K562 (cell line): ENCODE measurements around the gene PDZD2. TPM values are rescaled to one million over a fixed set of nuclear protein-coding genes. Genes with fewer than 3 reads are reported as not detected.

ENCODE experiments used
- ARNT ChIP-seq, 2 experiments: fragments of 450-650 bp; IDR thresholded peaks; 2 replicates each; pipeline ENCODE4 v1.6.1; 2016; ENCODE audit warnings: mild to moderate bottlenecking in 1 of 2
- CCAR2 ChIP-seq: fragments of 200-400 bp; formaldehyde crosslinking; IDR thresholded peaks from 2 replicates; pipeline ENCODE4 v1.6.1; 2017; ENCODE audit warnings: mild to moderate bottlenecking, low read depth, low read length
- CHD4 ChIP-seq: fragments of 200-600 bp; sonication (generic); IDR thresholded peaks from 3 replicates; pipeline ENCODE4 v1.6.1; 2012; ENCODE audit warnings: low read depth, mild to moderate bottlenecking, mixed read lengths, low read length, inconsistent platforms; ENCODE audit not compliant: insufficient read depth, insufficient replicate concordance, poor library complexity, severe bottlenecking
- CTBP1 ChIP-seq: fragments of 450-650 bp; IDR thresholded peaks from 2 replicates; pipeline ENCODE4 v1.6.1; 2016; ENCODE audit warnings: borderline replicate concordance
- ERF ChIP-seq: fragments of 450-650 bp; formaldehyde crosslinking; IDR thresholded peaks from 2 replicates; pipeline ENCODE4 v1.4.0; 2020; ENCODE audit warnings: mild to moderate bottlenecking, mixed read lengths
- FOSL1 ChIP-seq: fragments of 200-800 bp; sonication (Bioruptor generic); conservative IDR thresholded peaks from 2 replicates; pipeline ENCODE4 v1.6.1; 2016; ENCODE audit warnings: missing genetic modification characterization, missing compliant biosample characterization
- FOXA3 ChIP-seq, 2 experiments: fragments of 450-650 bp in 1 of 2; sonication (generic) in 1 of 2; formaldehyde crosslinking; IDR thresholded peaks in 1 of 2; conservative IDR thresholded peaks in 1 of 2; 2 replicates each; pipeline versions ENCODE4 v1.4.0 to v1.8.0; 2020 to 2022; ENCODE audit warnings: mild to moderate bottlenecking in 2 of 2, missing genetic modification reagents in 1 of 2
- HDAC6 ChIP-seq: IDR thresholded peaks from 2 replicates; pipeline ENCODE4 v1.6.1; 2012; ENCODE audit warnings: low read depth, mild to moderate bottlenecking, control low read depth, inconsistent platforms, low read length, moderate library complexity
- HSF4 ChIP-seq: fragments of 250-450 bp; sonication (Bioruptor Pico); IDR thresholded peaks from 2 replicates; pipeline ENCODE4 v2.1.2; 2022; ENCODE audit warnings: mild to moderate bottlenecking, moderate library complexity, borderline replicate concordance
- JUND ChIP-seq, 2 experiments: IDR thresholded peaks; 2 replicates in 1 of 2; 3 replicates in 1 of 2; pipeline ENCODE4 v1.6.1; 2011; ENCODE audit warnings: borderline replicate concordance in 2 of 2, low read depth in 2 of 2, low read length in 2 of 2, improper control_type of control experiment in 1 of 2, missing biosample characterization in 1 of 2, missing genetic modification characterization in 1 of 2, missing genetic modification reagents in 1 of 2
- KDM1A ChIP-seq, 2 experiments: fragments of 450-650 bp; IDR thresholded peaks; 2 replicates each; pipeline ENCODE4 v1.6.1; 2016; ENCODE audit warnings: mild to moderate bottlenecking in 2 of 2
- MAFF ChIP-seq: IDR thresholded peaks from 2 replicates; pipeline ENCODE4 v1.6.1; 2012; ENCODE audit warnings: low read length, improper control_type of control experiment
- MAZ ChIP-seq, 2 experiments: fragments of 450-650 bp in 1 of 2; sonication (generic) in 1 of 2; formaldehyde crosslinking; IDR thresholded peaks in 1 of 2; conservative IDR thresholded peaks in 1 of 2; 2 replicates each; pipeline versions ENCODE4 v1.4.0 to v1.5.0; 2020; ENCODE audit warnings: mild to moderate bottlenecking in 1 of 2, missing genetic modification reagents in 1 of 2
- MLX ChIP-seq, 2 experiments: fragments of 450-650 bp in 1 of 2; sonication (generic) in 1 of 2; formaldehyde crosslinking; conservative IDR thresholded peaks; 2 replicates each; pipeline versions ENCODE4 v1.4.0 to v1.8.1; 2020 to 2022; ENCODE audit warnings: mild to moderate bottlenecking in 1 of 2, missing genetic modification reagents in 1 of 2
- NFE2 ChIP-seq: IDR thresholded peaks from 2 replicates; pipeline ENCODE4 v1.6.1; 2014; ENCODE audit warnings: antibody characterized with exemption, low read depth
- NFIC ChIP-seq: fragments of 450-650 bp; IDR thresholded peaks from 2 replicates; pipeline ENCODE4 v1.6.1; 2017; ENCODE audit warnings: mild to moderate bottlenecking, inconsistent platforms
- NUFIP1 ChIP-seq: fragments of 450-650 bp; IDR thresholded peaks from 2 replicates; pipeline ENCODE4 v1.6.1; 2018; ENCODE audit not compliant: partially characterized antibody
- PRPF4 ChIP-seq: fragments of 200-400 bp; formaldehyde crosslinking; IDR thresholded peaks from one replicate; pipeline ENCODE4 v1.6.1; 2017; ENCODE audit warnings: low read length, low read depth, mild to moderate bottlenecking; ENCODE audit not compliant: insufficient read depth, poor library complexity, severe bottlenecking
- SAP30 ChIP-seq: fragments of 200-600 bp; sonication (generic); IDR thresholded peaks from 2 replicates; pipeline ENCODE4 v1.6.1; 2012; ENCODE audit warnings: borderline replicate concordance, low read depth, mild to moderate bottlenecking, moderate library complexity, low read length, control low read depth, inconsistent platforms; ENCODE audit not compliant: insufficient read depth, poor library complexity, severe bottlenecking
- SNRNP70 ChIP-seq: fragments of 200-400 bp; formaldehyde crosslinking; optimal IDR thresholded peaks from 2 replicates; pipeline ENCODE3; 2017; ENCODE audit warnings: low read depth, low read length
- SOX6 ChIP-seq: fragments of 450-650 bp; IDR thresholded peaks from 2 replicates; pipeline ENCODE4 v1.6.1; 2014; ENCODE audit warnings: mild to moderate bottlenecking
- SREBF2 ChIP-seq: sonication (generic); formaldehyde crosslinking; IDR thresholded peaks from 2 replicates; pipeline ENCODE4 v1.4.0; 2020; ENCODE audit warnings: mild to moderate bottlenecking, missing genetic modification reagents
- TBL1XR1 ChIP-seq, 2 experiments: IDR thresholded peaks; 2 replicates each; pipeline ENCODE4 v1.6.1; 2012; ENCODE audit warnings: improper control_type of control experiment in 2 of 2, low read length in 2 of 2, mild to moderate bottlenecking in 1 of 2
- TCF7 ChIP-seq: sonication (generic); IDR thresholded peaks from 2 replicates; pipeline ENCODE4 v1.6.1; 2016; ENCODE audit warnings: antibody characterized with exemption, borderline replicate concordance
- TCFL5 ChIP-seq: fragments of 250-450 bp; sonication (Bioruptor Pico); conservative IDR thresholded peaks from 2 replicates; pipeline ENCODE4 v1.6.1; 2021; ENCODE audit warnings: mild to moderate bottlenecking, moderate library complexity, matching md5 sums
- U2AF2 ChIP-seq: fragments of 200-400 bp; formaldehyde crosslinking; optimal IDR thresholded peaks from 2 replicates; pipeline ENCODE3; 2017; ENCODE audit warnings: low read depth, mild to moderate bottlenecking, low read length
- USF2 ChIP-seq: sonication (generic); formaldehyde crosslinking; IDR thresholded peaks from 2 replicates; pipeline ENCODE4 v1.5.0; 2020; ENCODE audit warnings: missing genetic modification reagents
- ZNF696 ChIP-seq: fragments of 250-450 bp; sonication (Bioruptor Pico); conservative IDR thresholded peaks from 2 replicates; pipeline ENCODE4 v1.4.0; 2020; ENCODE audit warnings: mild to moderate bottlenecking, moderate library complexity
- ZNF79 ChIP-seq: fragments of 250-450 bp; sonication (Bioruptor Pico); IDR thresholded peaks from 2 replicates; pipeline ENCODE4 v1.4.0; 2020; ENCODE audit warnings: low read depth, mild to moderate bottlenecking, moderate library complexity
- ZNF830 ChIP-seq: fragments of 250-450 bp; sonication (Bioruptor Pico); IDR thresholded peaks from 2 replicates; pipeline ENCODE4 v1.5.0; 2021; ENCODE audit warnings: mild to moderate bottlenecking
- polyA plus RNA-seq, 8 experiments: library from polyadenylated mRNA; depleted of rRNA in 4 of 8; stranded (reverse) in 5 of 8; unstranded in 3 of 8; fragments of >200 nt; fragmentation: Nextera tagmentation in 2 of 8; fragmentation: Illumina TruSeq in 1 of 8; extraction: Ambion mirVana in 2 of 8; extraction: Trizol in 1 of 8; gene quantifications; 2 replicates each; pipeline versions ENCODE4 v1.2.1 to v1.2.3, GENCODE V29; 2011 to 2014; ENCODE audit warnings: inconsistent platforms in 1 of 8, missing spikeins in 1 of 8
- total RNA-seq, 7 experiments: library from RNA; depleted of rRNA in 6 of 7; stranded (reverse); fragments of >200 nt in 6 of 7; fragmentation: Illumina TruSeq in 2 of 7; extraction: Trizol in 2 of 7; gene quantifications; 2 replicates each; pipeline versions ENCODE4 v1.2.1 to v1.2.3, GENCODE V29; 2011 to 2021; ENCODE audit warnings: low replicate concordance in 1 of 7

PDZD2 gene
- total and polyA plus RNA-seq, 9 of the 15 experiments (the other 6 are each of a cell fraction or from before 2014, with no cell fraction given), result 0.02 to 0.08 (median 0.04) TPM; not detected in 6

- no peak for TF ChIP-seq ZNF79 (CRISPR knock-in tag)
- TF ChIP-seq U2AF2, result no peak
- no peak for TF ChIP-seq ARNT (IDR thresholded peaks at IDR 0.05)
- peak; percentile 61; the same call in 1 of the 2 replicates for TF ChIP-seq JUND (IDR thresholded peaks at IDR 0.05; ENCODE audit: borderline replicate concordance, low read depth, low read length)
- TF ChIP-seq JUND (tag; IDR thresholded peaks at IDR 0.05; ENCODE audit: borderline replicate concordance, low read depth, low read length), result peak; percentile 56; the same call in 2 of the 3 replicates
- TF ChIP-seq ZNF830, result no peak
- TF ChIP-seq SAP30, result no peak
- TF ChIP-seq ERF, result no peak
- no peak for TF ChIP-seq NUFIP1
- TF ChIP-seq TCF7, result no peak
- no peak for TF ChIP-seq PRPF4
- TF ChIP-seq FOSL1, result peak; percentile 93
- no peak for TF ChIP-seq CCAR2
- TF ChIP-seq MLX (CRISPR knock-in tag; conservative IDR thresholded peaks at IDR 0.05), result no peak
- TF ChIP-seq TCFL5 (CRISPR knock-in tag), result no peak
- TF ChIP-seq MAZ (CRISPR knock-in tag; conservative IDR thresholded peaks at IDR 0.05 in 1 of 2, IDR thresholded peaks at IDR 0.05 in 1 of 2), result no peak
- peak; percentile 12; the same call in 1 of the 2 replicates for TF ChIP-seq MAFF
- no peak for TF ChIP-seq HSF4 (CRISPR knock-in tag)
- peak; percentile 90 for TF ChIP-seq SOX6
- no peak for TF ChIP-seq FOXA3 (CRISPR knock-in tag; conservative IDR thresholded peaks at IDR 0.05 in 1 of 2, IDR thresholded peaks at IDR 0.05 in 1 of 2)
- TF ChIP-seq HDAC6, result no peak
- 0 out of 2 replicates have a peak, but pooled peaks have one; percentile 45 for TF ChIP-seq NFE2
- TF ChIP-seq USF2, result no peak
- TF ChIP-seq SNRNP70, result no peak
- no peak for TF ChIP-seq SREBF2 (CRISPR knock-in tag)
- TF ChIP-seq CHD4, result no peak
- peak; percentile 34; the same call in 1 of the 2 replicates for TF ChIP-seq CTBP1
- no peak for TF ChIP-seq KDM1A (IDR thresholded peaks at IDR 0.05)
- no peak for TF ChIP-seq ZNF696 (CRISPR knock-in tag)
- TF ChIP-seq NFIC, result no peak
- no peak for TF ChIP-seq TBL1XR1 (IDR thresholded peaks at IDR 0.05; ENCODE audit: low read length in 2 of 2)
Measured at GRCh38 chr5:31811210-31811609, 172.3 kb downstream of the PDZD2 start (continued).
